Liver (tissue), 3 donors: ENCODE measurements around the gene MVP.

ENCODE experiments used
- ATF3 ChIP-seq: IDR thresholded peaks from 2 replicates; pipeline ENCODE4 v1.6.1; 2016; ENCODE audit warnings: antibody characterized with exemption
- CTCF ChIP-seq: fragments of 150-350 bp; IDR thresholded peaks from 2 replicates; pipeline ENCODE4 v1.5.1; 2017; ENCODE audit warnings: improper control_type of control experiment, low read depth, low read length; ENCODE audit not compliant: missing input control
- FOXA1 ChIP-seq: IDR thresholded peaks from 2 replicates; pipeline ENCODE4 v1.6.1; 2016; ENCODE audit warnings: antibody characterized with exemption
- GABPA ChIP-seq, 2 donors: IDR thresholded peaks in 1 of 2; conservative IDR thresholded peaks in 1 of 2; 2 replicates each; pipeline ENCODE4 v1.6.1; 2016; ENCODE audit warnings: antibody characterized with exemption in 2 of 2, mild to moderate bottlenecking in 1 of 2, moderate library complexity in 1 of 2
- JUND ChIP-seq, 2 donors: IDR thresholded peaks; 2 replicates each; pipeline ENCODE4 v1.6.1; 2016; ENCODE audit warnings: antibody characterized with exemption in 2 of 2
- MAX ChIP-seq: IDR thresholded peaks from 2 replicates; pipeline ENCODE4 v1.6.1; 2016; ENCODE audit warnings: antibody characterized with exemption
- RAD21 ChIP-seq, 2 donors: IDR thresholded peaks; 2 replicates each; pipeline ENCODE4 v1.6.1; 2016; ENCODE audit warnings: antibody characterized with exemption in 2 of 2, mild to moderate bottlenecking in 2 of 2
- REST ChIP-seq: IDR thresholded peaks from 2 replicates; pipeline ENCODE4 v1.6.1; 2016; ENCODE audit warnings: antibody characterized with exemption, mild to moderate bottlenecking
- RXRA ChIP-seq, 2 donors: IDR thresholded peaks; 2 replicates each; pipeline ENCODE4 v1.6.1; 2017 to 2018; ENCODE audit warnings: antibody characterized with exemption in 2 of 2, mild to moderate bottlenecking in 1 of 2
- SP1 ChIP-seq: IDR thresholded peaks from 2 replicates; pipeline ENCODE4 v1.6.1; 2018; ENCODE audit warnings: antibody characterized with exemption, mild to moderate bottlenecking
- YY1 ChIP-seq: IDR thresholded peaks from 2 replicates; pipeline ENCODE4 v1.6.1; 2016; ENCODE audit warnings: antibody characterized with exemption, mild to moderate bottlenecking
- donor health status: healthy.
- donor health status: healthy.

- TF ChIP-seq CTCF, result no peak
- TF ChIP-seq YY1, result no peak
- no peak for TF ChIP-seq JUND (IDR thresholded peaks at IDR 0.05)
- TF ChIP-seq REST, result no peak
- TF ChIP-seq SP1, result no peak
- TF ChIP-seq RAD21 (IDR thresholded peaks at IDR 0.05), result no peak
- no peak for TF ChIP-seq FOXA1
- TF ChIP-seq MAX, result no peak
- TF ChIP-seq ATF3, result no peak
- TF ChIP-seq RXRA (IDR thresholded peaks at IDR 0.05), result no peak
- TF ChIP-seq GABPA (IDR thresholded peaks at IDR 0.05 in 1 of 2, conservative IDR thresholded peaks at IDR 0.05 in 1 of 2), result no peak
Measured at GRCh38 chr16:29825145-29826044, 5.1 kb downstream of the MVP start.
